GM23248 (cell line): Measurements from ENCODE around the gene NCLN.

Experiments used
- EZH2 ChIP-seq: fragments of 200-600 bp; sonication (generic); IDR thresholded peaks from 2 replicates; pipeline ENCODE4 v1.6.1; 2018; ENCODE audit warnings: antibody characterized with exemption, mild to moderate bottlenecking; ENCODE audit not compliant: insufficient read depth, poor library complexity, severe bottlenecking
- EZH2phosphoT487 ChIP-seq: fragments of 200-600 bp; sonication (generic); IDR thresholded peaks from 2 replicates; pipeline ENCODE4 v1.6.1; 2018; ENCODE audit warnings: antibody characterized with exemption, moderate library complexity, mild to moderate bottlenecking, low read depth; ENCODE audit not compliant: insufficient read depth

GRCh38 chr19:3216874-3217273 lies 31.1 kb downstream of the NCLN start:
- TF ChIP-seq EZH2 (no peak), EZH2phosphoT487 (no peak)
